Caco-2 (cell line): Measurements from ENCODE around the gene FMOD. TPM values are rescaled to one million over a fixed set of nuclear protein-coding genes. Genes with fewer than 3 reads are reported as not detected.

ENCODE experiments used
- BruUV-seq: library from RNA; stranded (reverse); fragments of 400-500 nt; replicated peaks from 2 replicates; lab custom pipeline; 2021; lab: Mats Ljungman, UMichigan
- CTCF ChIA-PET: fragments of 300-600 bp; sonication (Branson Sonifier 250); formaldehyde crosslinking; loops from one replicate; lab custom pipeline; 2022; ENCODE audit warnings: antibody characterized with exemption; lab: Charles Lee
- POLR2A ChIA-PET: fragments of 300-600 bp; sonication (Branson Sonifier 250); formaldehyde crosslinking; loops from one replicate; lab custom pipeline; 2022; ENCODE audit warnings: antibody characterized with exemption; lab: Charles Lee
- DNase-seq, 2 experiments: peaks; one replicate each; pipeline versions ENCODE4 v3.0.0 to v3.0.0-alpha.2; 2020 to 2022
- H3K27me3 ChIP-seq: replicated peaks from 2 replicates; pipeline ENCODE4 v1.6.0; 2011; ENCODE audit warnings: low read length; ENCODE audit not compliant: control insufficient read depth, insufficient read depth
- H3K36me3 ChIP-seq: 2 replicates; pipeline ENCODE4 v1.5.1; 2011; ENCODE audit warnings: low read length; ENCODE audit not compliant: control insufficient read depth, insufficient read depth
- H3K4me1 ChIP-seq: fragments of 250-450 bp; sonication (Bioruptor Pico); 2 replicates; pipeline ENCODE4 v1.5.1; 2020; ENCODE audit warnings: mild to moderate bottlenecking
- H3K4me3 ChIP-seq: 2 replicates; pipeline ENCODE4 v1.5.1; 2011; ENCODE audit warnings: low read depth, mild to moderate bottlenecking, control low read depth, low read length
- H3K9me3 ChIP-seq: fragments of 250-450 bp; sonication (Bioruptor Pico); 2 replicates; pipeline ENCODE4 v1.5.1; 2020; ENCODE audit warnings: mild to moderate bottlenecking, moderate library complexity
- H3K27ac Mint-ChIP-seq: one replicate; pipeline ENCODE4 v1.8.0; 2022; ENCODE audit warnings: mixed read lengths; ENCODE audit not compliant: unreplicated experiment
- H3K27me3 Mint-ChIP-seq: one replicate; pipeline ENCODE4 v1.8.0; 2022; ENCODE audit warnings: mixed read lengths; ENCODE audit not compliant: insufficient read depth, unreplicated experiment
- H3K36me3 Mint-ChIP-seq: one replicate; pipeline ENCODE4 v1.8.0; 2022; ENCODE audit warnings: mild to moderate bottlenecking, mixed read lengths; ENCODE audit not compliant: insufficient read depth, unreplicated experiment
- H3K4me1 Mint-ChIP-seq: one replicate; pipeline ENCODE4 v1.8.0; 2022; ENCODE audit warnings: low read depth, mixed read lengths; ENCODE audit not compliant: unreplicated experiment
- H3K4me3 Mint-ChIP-seq: one replicate; pipeline ENCODE4 v1.8.0; 2022; ENCODE audit warnings: mild to moderate bottlenecking, moderate library complexity, mixed read lengths; ENCODE audit not compliant: unreplicated experiment
- H3K9me3 Mint-ChIP-seq: one replicate; pipeline ENCODE4 v1.8.0; 2022; ENCODE audit warnings: mixed read lengths; ENCODE audit not compliant: unreplicated experiment
- CTCF ChIP-seq, 2 experiments: fragments of 200-600 bp in 1 of 2; IDR thresholded peaks; 1 replicate in 1 of 2; 2 replicates in 1 of 2; pipeline versions ENCODE4 v1.5.1 to v1.8.0; 2011 to 2022; ENCODE audit warnings: antibody characterized with exemption in 1 of 2, control low read depth in 1 of 2, inconsistent platforms in 1 of 2, low read depth in 1 of 2, low read length in 1 of 2, mild to moderate bottlenecking in 1 of 2, moderate library complexity in 1 of 2; ENCODE audit not compliant: insufficient read depth in 1 of 2, severe bottlenecking in 1 of 2, unreplicated experiment in 1 of 2
- intact Hi-C: fragments of 100-400 bp; cut with micrococcal nuclease; formaldehyde crosslinking; loops from one replicate; pipeline ENCODE4 v1.10.0; 2022; ENCODE audit not compliant: unreplicated experiment
- total RNA-seq: library from RNA; stranded (reverse); gene quantifications from 2 replicates; pipeline ENCODE4 v1.2.3, GENCODE V29; 2022

The FMOD gene
- total RNA-seq, 1 experiment from 2014 or later: 32.6 TPM

DNA sequence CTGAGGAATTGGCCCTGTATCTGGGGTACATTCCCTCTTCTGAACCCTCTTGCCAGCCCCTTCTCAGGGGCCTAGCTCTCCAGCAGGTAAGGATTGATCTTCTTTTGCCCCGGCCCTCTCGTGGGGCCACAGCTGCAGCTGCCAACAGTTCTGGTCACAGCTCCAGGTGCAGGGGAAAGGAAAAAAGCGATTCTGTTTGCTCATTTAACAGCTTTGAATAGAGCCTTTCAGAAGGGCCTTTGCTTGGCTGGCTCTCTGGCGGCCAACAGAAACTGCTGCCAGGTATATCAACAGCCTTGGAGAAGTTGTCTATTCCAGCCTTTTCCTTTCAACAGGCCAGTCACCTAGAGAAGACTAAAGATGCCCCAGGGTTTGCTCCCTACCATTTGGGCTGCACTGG, 16.1 kb upstream of the FMOD start:
- no peaks in the 10 kb centered on the region for H3K27me3 Mint-ChIP-seq
- ChIA-PET CTCF (no interaction called here), POLR2A (no interaction called here)
- H3K36me3 ChIP-seq: no peaks in the 10 kb centered on the region
- H3K4me3 ChIP-seq: no peak overlapping the region
- no peak overlapping the region for H3K4me3 Mint-ChIP-seq
- TF ChIP-seq CTCF (IDR thresholded peaks at IDR 0.05; ENCODE audit: insufficient read depth in 1 of 2, low read depth in 1 of 2, low read length in 1 of 2, severe bottlenecking in 1 of 2, unreplicated experiment in 1 of 2): no peak
- BruUV-seq: no TSS peak
- intact Hi-C loops: no loop called here
- no peak for DNase-seq
- H3K27me3 ChIP-seq: no peaks in the 10 kb centered on the region; the same call in 1 of the 2 replicates
- no peaks in the 10 kb centered on the region for H3K36me3 Mint-ChIP-seq
- H3K9me3 Mint-ChIP-seq: no peaks in the 10 kb centered on the region
- H3K27ac Mint-ChIP-seq: no peak overlapping the region
- H3K4me1 ChIP-seq: peaks cover 5% of the 10 kb centered on the region; the same call in 1 of the 2 replicates
- peaks cover 7% of the 10 kb centered on the region for H3K4me1 Mint-ChIP-seq
- H3K9me3 ChIP-seq: no peaks in the 10 kb centered on the region

GRCh38 chr1:203366476-203366875, 15.6 kb upstream of the FMOD start:
- H3K36me3 ChIP-seq: no peaks in the 10 kb centered on the region
- TF ChIP-seq CTCF (IDR thresholded peaks at IDR 0.05; ENCODE audit: insufficient read depth in 1 of 2, low read depth in 1 of 2, low read length in 1 of 2, severe bottlenecking in 1 of 2, unreplicated experiment in 1 of 2): no peak
- no peaks in the 10 kb centered on the region for H3K27me3 Mint-ChIP-seq
- no peaks in the 10 kb centered on the region for H3K9me3 Mint-ChIP-seq
- no peak overlapping the region for H3K4me3 ChIP-seq
- POLR2A ChIA-PET: no interaction called here
- peaks cover 1% of the 10 kb centered on the region; the same call in 1 of the 2 replicates for H3K27me3 ChIP-seq
- H3K9me3 ChIP-seq: no peaks in the 10 kb centered on the region
- intact Hi-C loops: no loop called here
- no peak for DNase-seq
- CTCF ChIA-PET: interaction anchor here (0.6 kb wide), 1 partner anchor 248 kb away, joined by 4 read pairs; no protein-coding TSS in a partner anchor
- H3K27ac Mint-ChIP-seq: no peak overlapping the region
- peaks cover 7% of the 10 kb centered on the region for H3K4me1 Mint-ChIP-seq
- H3K4me1 ChIP-seq: peaks cover 5% of the 10 kb centered on the region; the same call in 1 of the 2 replicates
- H3K4me3 Mint-ChIP-seq: no peak overlapping the region
- H3K36me3 Mint-ChIP-seq: no peaks in the 10 kb centered on the region
- no TSS peak for BruUV-seq

DNA sequence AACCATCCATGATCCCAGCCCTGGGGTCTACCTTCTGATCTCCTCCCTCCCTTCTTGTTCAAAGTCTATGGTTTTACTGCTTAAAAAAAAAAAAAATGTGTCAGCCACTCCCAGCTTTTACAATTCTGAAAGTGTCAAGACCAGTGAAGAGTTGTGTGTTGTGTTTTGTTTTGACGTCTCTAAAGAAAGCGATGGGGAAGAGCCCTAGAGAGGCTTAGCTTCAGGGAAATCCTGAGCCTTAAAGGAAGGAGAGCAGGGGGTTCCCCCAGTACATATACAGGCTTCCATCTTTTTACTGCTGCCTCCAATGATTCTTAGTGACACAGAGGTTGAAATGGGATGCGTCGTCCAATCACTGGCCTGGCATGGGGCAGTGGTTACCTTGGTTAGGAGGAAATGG, 13.9 kb upstream of the FMOD start:
- peaks cover 7% of the 10 kb centered on the region for H3K4me1 Mint-ChIP-seq
- H3K4me3 ChIP-seq: no peak overlapping the region
- no peak for TF ChIP-seq CTCF (IDR thresholded peaks at IDR 0.05; ENCODE audit: insufficient read depth in 1 of 2, low read depth in 1 of 2, low read length in 1 of 2, severe bottlenecking in 1 of 2, unreplicated experiment in 1 of 2)
- no peaks in the 10 kb centered on the region for H3K9me3 Mint-ChIP-seq
- H3K4me3 Mint-ChIP-seq: no peak overlapping the region
- no peaks in the 10 kb centered on the region for H3K9me3 ChIP-seq
- intact Hi-C loops: no loop called here
- BruUV-seq: no TSS peak
- DNase-seq: no peak
- POLR2A ChIA-PET: no interaction called here
- no peaks in the 10 kb centered on the region for H3K36me3 ChIP-seq
- peaks cover 6% of the 10 kb centered on the region for H3K27me3 Mint-ChIP-seq
- H3K36me3 Mint-ChIP-seq: no peaks in the 10 kb centered on the region
- peaks cover 1% of the 10 kb centered on the region; the same call in 1 of the 2 replicates for H3K27me3 ChIP-seq
- H3K27ac Mint-ChIP-seq: no peak overlapping the region
- CTCF ChIA-PET: no interaction called here
- H3K4me1 ChIP-seq: peaks cover 5% of the 10 kb centered on the region; the same call in 1 of the 2 replicates
